ENCODE results near the gene P2RX1. TPM values are rescaled to one million over a fixed set of nuclear protein-coding genes. Genes with fewer than 3 reads are reported as not detected.

Gene P2RX1
- total RNA-seq, 1 experiment from 2014 or later: not detected

DNA sequence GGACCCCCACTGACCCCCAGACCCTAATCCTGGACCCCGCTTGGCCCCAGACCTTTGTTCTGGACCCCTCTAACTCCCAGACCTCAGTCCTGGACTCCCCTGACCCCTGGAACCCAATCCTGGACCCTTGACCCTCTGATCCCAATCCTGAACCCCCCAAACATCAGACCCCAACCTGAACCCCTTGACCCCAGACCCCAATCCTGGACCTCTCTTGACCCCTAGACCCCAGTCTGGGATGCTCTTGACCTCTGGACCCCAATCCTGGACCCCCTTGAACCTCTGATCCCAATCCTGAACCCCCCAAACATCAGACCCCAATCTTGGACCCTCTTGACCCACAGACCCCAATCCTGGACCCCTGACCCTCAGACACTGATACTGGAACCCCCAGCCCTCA lies 13.5 kb upstream of the P2RX1 start:
- Histone ChIP-seq H3K9me3 (ENCODE audit: control insufficient read depth, low read depth, low read length) (no peaks in the 10 kb centered on the region), H2BK12ac (ENCODE audit: insufficient read length, low read depth, low read length) (no peak overlapping the region), H3K18ac (ENCODE audit: insufficient read length, low read depth, low read length) (no peak overlapping the region), H2AFZ (ENCODE audit: low read length) (no peak overlapping the region), H4K20me1 (ENCODE audit: control insufficient read depth, insufficient read depth, insufficient read length) (no peaks in the 10 kb centered on the region), H3K4me2 (ENCODE audit: insufficient read depth, insufficient read length, low read length) (no peak overlapping the region), H3K27ac (ENCODE audit: insufficient read length, low read depth, low read length) (no peak overlapping the region), H3K9ac (ENCODE audit: extremely low read depth, insufficient read length, low read length) (no peak overlapping the region), H3T11ph (ENCODE audit: low read length) (no peak overlapping the region), H3K27me3 (ENCODE audit: insufficient read depth, low read length) (no peaks in the 10 kb centered on the region), H3K14ac (ENCODE audit: insufficient read depth, low read length) (no peak overlapping the region), H4K5ac (ENCODE audit: insufficient read length, low read depth, low read length) (no peak overlapping the region), H3K79me2 (ENCODE audit: insufficient read depth, low read length) (no peaks in the 10 kb centered on the region), H2BK5ac (ENCODE audit: insufficient read length, low read length) (no peak overlapping the region), H2BK20ac (ENCODE audit: low read depth, low read length, poor library complexity, severe bottlenecking) (no peak overlapping the region), H4K8ac (replicated peaks; ENCODE audit: insufficient read length, low read depth, low read length) (no peak overlapping the region), H3K79me1 (ENCODE audit: insufficient read depth, low read depth, low read length, poor library complexity, severe bottlenecking) (no peaks in the 10 kb centered on the region), H3K23ac (ENCODE audit: insufficient read length, low read depth, low read length) (no peak overlapping the region), H3K4me1 (ENCODE audit: insufficient read depth, low read length) (no peaks in the 10 kb centered on the region), H3K4ac (ENCODE audit: low read depth, low read length) (no peak overlapping the region), H2BK15ac (ENCODE audit: low read depth, low read length) (no peak overlapping the region), H4K91ac (ENCODE audit: insufficient read length, low read depth, low read length) (no peak overlapping the region), H3K56ac (ENCODE audit: insufficient read length, low read depth, low read length) (no peak overlapping the region), H2AK5ac (ENCODE audit: insufficient read length, low read length) (no peak overlapping the region), H3K23me2 (ENCODE audit: insufficient read length, low read depth, low read length, poor library complexity, severe bottlenecking) (no peaks in the 10 kb centered on the region), H2BK120ac (ENCODE audit: low read depth, low read length, poor library complexity, severe bottlenecking) (no peak overlapping the region)
- no peak for DNase-seq
- WGBS (ENCODE audit: extremely low coverage, insufficient read length, low lambda C conversion rate): no CpG with 5 or more reads among the region's 1 CpG
- Mint-ChIP-seq H3K27me3 (ENCODE audit: low read depth) (no peaks in the 10 kb centered on the region), H3K27ac (no peak overlapping the region), H3K9me3 (no peaks in the 10 kb centered on the region), H3K4me3 (no peak overlapping the region), H3K36me3 (ENCODE audit: insufficient read depth in 1 of 3, low read depth in 3 of 3) (0 out of 7 replicates have a peak, but pooled peaks cover 0 to 3% (median 0%) of the 10 kb centered on the region in 3 experiments), H3K4me1 (peaks cover 9 to 17% of the 10 kb centered on the region in 2 experiments; a peak in 3 of 4 replicates)
- TF ChIP-seq, protein P1, sequence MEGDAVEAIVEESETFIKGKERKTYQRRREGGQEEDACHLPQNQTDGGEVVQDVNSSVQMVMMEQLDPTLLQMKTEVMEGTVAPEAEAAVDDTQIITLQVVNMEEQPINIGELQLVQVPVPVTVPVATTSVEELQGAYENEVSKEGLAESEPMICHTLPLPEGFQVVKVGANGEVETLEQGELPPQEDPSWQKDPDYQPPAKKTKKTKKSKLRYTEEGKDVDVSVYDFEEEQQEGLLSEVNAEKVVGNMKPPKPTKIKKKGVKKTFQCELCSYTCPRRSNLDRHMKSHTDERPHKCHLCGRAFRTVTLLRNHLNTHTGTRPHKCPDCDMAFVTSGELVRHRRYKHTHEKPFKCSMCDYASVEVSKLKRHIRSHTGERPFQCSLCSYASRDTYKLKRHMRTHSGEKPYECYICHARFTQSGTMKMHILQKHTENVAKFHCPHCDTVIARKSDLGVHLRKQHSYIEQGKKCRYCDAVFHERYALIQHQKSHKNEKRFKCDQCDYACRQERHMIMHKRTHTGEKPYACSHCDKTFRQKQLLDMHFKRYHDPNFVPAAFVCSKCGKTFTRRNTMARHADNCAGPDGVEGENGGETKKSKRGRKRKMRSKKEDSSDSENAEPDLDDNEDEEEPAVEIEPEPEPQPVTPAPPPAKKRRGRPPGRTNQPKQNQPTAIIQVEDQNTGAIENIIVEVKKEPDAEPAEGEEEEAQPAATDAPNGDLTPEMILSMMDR (conservative IDR thresholded peaks at IDR 0.05): no peak
